ENCODE measurements around the gene MAP2K5. TPM values are rescaled to one million over a fixed set of nuclear protein-coding genes. Genes with fewer than 3 reads are reported as not detected.

MAP2K5 gene
- total RNA-seq, 1 donor from 2014 or later, result 26.1 TPM

GRCh38 chr15:67531379-67531914 lies 11.1 kb upstream of the MAP2K5 start:
- Mint-ChIP-seq H3K4me3 (ENCODE audit: unreplicated experiment) (no peak overlapping the region), H3K27me3 (ENCODE audit: unreplicated experiment) (no peaks in the 10 kb centered on the region), H3K4me1 (ENCODE audit: unreplicated experiment) (peaks cover 8% of the 10 kb centered on the region), H3K9me3 (ENCODE audit: unreplicated experiment) (no peaks in the 10 kb centered on the region), H3K27ac (ENCODE audit: unreplicated experiment) (no peak overlapping the region), H3K36me3 (ENCODE audit: unreplicated experiment) (peaks cover 1% of the 10 kb centered on the region)
- no peak for TF ChIP-seq CTCF (IDR thresholded peaks at IDR 0.05)
- DNase-seq (ENCODE audit: extremely low spot score, unreplicated experiment), result no peak

DNA sequence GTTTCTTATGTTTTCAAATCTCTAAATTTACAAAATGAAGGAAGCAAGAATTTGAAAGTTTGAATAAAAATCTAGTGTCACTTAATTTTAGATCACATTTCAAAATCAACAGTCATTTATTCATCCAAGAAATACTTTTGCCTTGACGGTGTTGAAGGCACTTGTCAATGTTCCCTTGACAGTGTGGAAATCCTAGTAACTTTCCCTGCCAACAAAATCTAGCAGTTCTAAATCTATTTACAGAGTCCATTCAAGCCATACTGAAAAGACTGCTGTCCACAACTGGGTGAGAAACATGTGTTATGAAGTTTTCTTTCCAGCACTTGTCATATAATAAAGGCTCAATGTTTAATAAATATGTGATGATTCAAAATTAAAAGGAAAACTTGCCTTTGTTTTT lies 8.6 kb upstream of the MAP2K5 start:
- H3K36me3 Mint-ChIP-seq (ENCODE audit: unreplicated experiment), result no peaks in the 10 kb centered on the region
- no peaks in the 10 kb centered on the region for H3K9me3 Mint-ChIP-seq (ENCODE audit: unreplicated experiment)
- TF ChIP-seq CTCF (IDR thresholded peaks at IDR 0.05), result no peak
- DNase-seq (ENCODE audit: extremely low spot score, unreplicated experiment), result no peak
- H3K27ac Mint-ChIP-seq (ENCODE audit: unreplicated experiment), result no peak overlapping the region
- H3K27me3 Mint-ChIP-seq (ENCODE audit: unreplicated experiment), result no peaks in the 10 kb centered on the region
- H3K4me3 Mint-ChIP-seq (ENCODE audit: unreplicated experiment), result no peak overlapping the region
- no peaks in the 10 kb centered on the region for H3K4me1 Mint-ChIP-seq (ENCODE audit: unreplicated experiment)

DNA sequence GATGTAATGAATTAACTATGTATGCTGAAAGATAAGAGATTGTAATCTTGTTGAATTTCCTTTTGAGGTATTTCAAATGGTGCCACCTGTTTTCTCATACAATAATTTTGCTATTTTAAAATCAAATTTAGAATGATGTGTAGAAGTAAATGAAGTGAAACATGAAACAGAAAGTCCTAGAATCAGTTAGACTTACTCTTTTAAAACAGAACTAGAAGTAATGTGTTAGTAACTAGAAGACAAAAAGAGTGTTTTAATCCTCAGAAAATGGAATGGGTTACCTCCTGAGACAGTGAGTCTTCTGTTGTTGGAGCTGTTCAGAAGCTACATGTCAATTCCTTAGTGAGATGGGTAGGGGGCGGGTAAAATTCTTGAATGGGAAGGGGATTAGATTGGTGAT lies 8.1 kb upstream of the MAP2K5 start:
- Mint-ChIP-seq H3K27me3 (ENCODE audit: unreplicated experiment) (no peaks in the 10 kb centered on the region), H3K4me3 (ENCODE audit: unreplicated experiment) (no peak overlapping the region), H3K9me3 (ENCODE audit: unreplicated experiment) (no peaks in the 10 kb centered on the region), H3K4me1 (ENCODE audit: unreplicated experiment) (no peaks in the 10 kb centered on the region), H3K27ac (ENCODE audit: unreplicated experiment) (no peak overlapping the region), H3K36me3 (ENCODE audit: unreplicated experiment) (no peaks in the 10 kb centered on the region)
- no peak for DNase-seq (ENCODE audit: extremely low spot score, unreplicated experiment)
- no peak for TF ChIP-seq CTCF (IDR thresholded peaks at IDR 0.05)

- no peaks in the 10 kb centered on the region for H3K27me3 Mint-ChIP-seq (ENCODE audit: unreplicated experiment)
- no peaks in the 10 kb centered on the region for H3K9me3 Mint-ChIP-seq (ENCODE audit: unreplicated experiment)
- no peak overlapping the region for H3K4me3 Mint-ChIP-seq (ENCODE audit: unreplicated experiment)
- no peak overlapping the region for H3K27ac Mint-ChIP-seq (ENCODE audit: unreplicated experiment)
- no peak for DNase-seq (ENCODE audit: extremely low spot score, unreplicated experiment)
- peaks cover 9% of the 10 kb centered on the region for H3K4me1 Mint-ChIP-seq (ENCODE audit: unreplicated experiment)
- TF ChIP-seq CTCF (IDR thresholded peaks at IDR 0.05), result no peak
- H3K36me3 Mint-ChIP-seq (ENCODE audit: unreplicated experiment), result no peaks in the 10 kb centered on the region
These were observed 4.7 kb upstream of the MAP2K5 start for GRCh38 chr15:67537771-67538170.

DNA sequence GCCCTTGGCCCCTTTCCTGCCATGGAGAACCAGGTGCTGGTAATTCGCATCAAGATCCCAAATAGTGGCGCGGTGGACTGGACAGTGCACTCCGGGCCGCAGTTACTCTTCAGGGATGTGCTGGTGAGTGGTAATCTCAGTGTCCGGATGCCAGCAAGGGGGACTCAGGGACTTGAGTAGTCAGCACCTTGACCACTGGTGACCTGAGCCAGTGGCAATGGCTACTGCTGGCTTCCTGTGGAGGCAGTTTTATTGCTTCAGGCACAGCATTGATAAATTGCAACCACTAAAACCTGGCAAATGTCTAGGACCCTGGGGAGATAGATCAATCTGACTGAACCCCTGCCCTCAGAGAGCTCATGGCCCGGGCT lies 830 bp downstream of the MAP2K5 start:
- H3K36me3 Mint-ChIP-seq (ENCODE audit: unreplicated experiment), result peaks cover 8% of the 10 kb centered on the region
- peak overlapping the region; percentile 86 for H3K4me3 Mint-ChIP-seq (ENCODE audit: unreplicated experiment)
- DNase-seq (ENCODE audit: extremely low spot score, unreplicated experiment), result no peak
- H3K4me1 Mint-ChIP-seq (ENCODE audit: unreplicated experiment), result peaks cover 38% of the 10 kb centered on the region
- TF ChIP-seq CTCF (IDR thresholded peaks at IDR 0.05), result no peak
- no peaks in the 10 kb centered on the region for H3K27me3 Mint-ChIP-seq (ENCODE audit: unreplicated experiment)
- H3K9me3 Mint-ChIP-seq (ENCODE audit: unreplicated experiment), result no peaks in the 10 kb centered on the region
- H3K27ac Mint-ChIP-seq (ENCODE audit: unreplicated experiment), result peak overlapping the region; percentile 80

Data from osteocyte (in vitro differentiated cells).